Esophagus squamous epithelium (tissue), 5 donors: Measurements from ENCODE around the gene SPATA31C1. TPM values are rescaled to one million over a fixed set of nuclear protein-coding genes. Genes with fewer than 3 reads are reported as not detected.
"Not testable (repeated sequence)": the region's sequence is repeated elsewhere in the genome, so short reads cannot be mapped to it uniquely, and the experiment has no call there.

Experiments
- DNase-seq: peaks from one replicate; lab custom pipeline; 2025; lab: John Stamatoyannopoulos, UW
- H3K27ac ChIP-seq, 4 donors: fragments of 200-600 bp; sonication (generic); one replicate each; pipeline ENCODE4 v1.5.1; 2016 to 2019; ENCODE audit warnings: mild to moderate bottlenecking in 1 of 4
- H3K27me3 ChIP-seq, 4 donors: fragments of 200-600 bp; sonication (generic); 1 replicate in 3 of 4; 2 replicates in 1 of 4; pipeline versions ENCODE4 v1.5.1 to v1.6.0; 2017 to 2021; ENCODE audit warnings: antibody characterized with exemption in 1 of 4
- H3K36me3 ChIP-seq, 3 donors: fragments of 200-600 bp; sonication (generic); one replicate each; pipeline ENCODE4 v1.5.1; 2016 to 2019
- H3K4me1 ChIP-seq, 3 donors: fragments of 200-600 bp; sonication (generic); one replicate each; pipeline ENCODE4 v1.5.1; 2017 to 2019
- H3K4me3 ChIP-seq, 4 donors: fragments of 200-600 bp; sonication (generic); 1 replicate in 3 of 4; 2 replicates in 1 of 4; pipeline ENCODE4 v1.5.1; 2016 to 2019; ENCODE audit warnings: mild to moderate bottlenecking in 2 of 4, moderate library complexity in 1 of 4
- H3K9me3 ChIP-seq, 3 donors: fragments of 200-600 bp; sonication (generic); one replicate each; pipeline ENCODE4 v1.5.1; 2016 to 2019
- POLR2A ChIP-seq, 4 donors: fragments of 450-650 bp; IDR thresholded peaks; one replicate each; pipeline ENCODE4 v1.6.1; 2017; ENCODE audit warnings: antibody characterized with exemption in 4 of 4, mild to moderate bottlenecking in 4 of 4, moderate library complexity in 3 of 4
- WGBS, 2 donors: methylation state at CpG; one replicate each; pipeline ENCODE4 v1.1.5; 2018; 5-methylcytosine and 5-hydroxymethylcytosine counted together
- intact Hi-C: fragments of 100-400 bp; cut with DNase I; formaldehyde crosslinking; loops from one replicate; pipeline ENCODE4 v1.15.0; 2022
- total RNA-seq, 4 donors: library from RNA; depleted of rRNA; stranded (reverse); fragments of >200 nt; gene quantifications; one replicate each; pipeline ENCODE4 v1.1.0, GENCODE V29; 2016
- TF ChIP-seq, protein P1 (sequence below), 6 experiments: fragments of 450-650 bp in 4 of 6; fragments of 200-600 bp in 2 of 6; sonication (generic) in 2 of 6; IDR thresholded peaks; one replicate each; pipeline ENCODE4 v1.5.1; 2016 to 2019; ENCODE audit warnings: antibody characterized with exemption in 6 of 6, mild to moderate bottlenecking in 4 of 6, moderate library complexity in 4 of 6
- donor health status: DM: yes; HTN: yes; CAD: no.

SPATA31C1 gene
- total RNA-seq, 4 donors from 2014 or later: not detected

DNA sequence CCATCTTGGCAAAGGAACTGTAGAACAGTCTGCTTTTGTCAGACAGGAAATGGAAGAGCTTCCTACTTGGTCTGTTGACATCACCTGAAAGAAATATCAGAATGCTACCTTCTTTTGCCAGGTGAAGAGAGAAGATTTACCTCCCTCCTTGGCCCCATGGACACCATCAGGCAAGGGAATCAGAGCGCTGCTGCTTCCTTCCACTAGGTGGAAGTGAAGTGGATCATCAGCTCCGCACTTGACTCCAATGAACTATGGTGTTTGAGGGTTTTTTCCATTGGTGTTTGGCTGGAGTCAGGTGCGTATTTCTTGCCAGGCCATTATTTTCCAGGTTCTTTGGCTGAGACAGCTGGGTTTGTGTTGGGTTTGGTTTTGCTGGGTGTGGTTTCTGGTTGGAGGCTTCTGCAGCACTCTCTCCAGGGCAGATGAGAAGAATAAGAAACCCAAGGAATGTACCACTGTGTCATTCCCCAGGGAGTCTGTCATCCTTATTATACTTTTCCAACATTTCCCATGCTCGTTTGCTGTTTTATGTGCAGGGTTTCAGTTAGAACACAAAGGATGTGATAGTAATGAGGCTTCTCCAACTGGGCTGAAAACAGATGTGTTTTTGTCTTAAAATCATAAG lies 22.6 kb upstream of the SPATA31C1 start:
- no peak for DNase-seq
- H3K27me3 ChIP-seq: no peaks in the 10 kb centered on the region
- no peaks in the 10 kb centered on the region for H3K9me3 ChIP-seq
- no peaks in the 10 kb centered on the region for H3K36me3 ChIP-seq
- H3K4me1 ChIP-seq: no peaks in the 10 kb centered on the region
- 66 to 68% methylated on average over 4 of the region's 4 CpGs for WGBS, 2 donors
- TF ChIP-seq POLR2A (IDR thresholded peaks at IDR 0.05): no peak
- TF ChIP-seq, protein P1, sequence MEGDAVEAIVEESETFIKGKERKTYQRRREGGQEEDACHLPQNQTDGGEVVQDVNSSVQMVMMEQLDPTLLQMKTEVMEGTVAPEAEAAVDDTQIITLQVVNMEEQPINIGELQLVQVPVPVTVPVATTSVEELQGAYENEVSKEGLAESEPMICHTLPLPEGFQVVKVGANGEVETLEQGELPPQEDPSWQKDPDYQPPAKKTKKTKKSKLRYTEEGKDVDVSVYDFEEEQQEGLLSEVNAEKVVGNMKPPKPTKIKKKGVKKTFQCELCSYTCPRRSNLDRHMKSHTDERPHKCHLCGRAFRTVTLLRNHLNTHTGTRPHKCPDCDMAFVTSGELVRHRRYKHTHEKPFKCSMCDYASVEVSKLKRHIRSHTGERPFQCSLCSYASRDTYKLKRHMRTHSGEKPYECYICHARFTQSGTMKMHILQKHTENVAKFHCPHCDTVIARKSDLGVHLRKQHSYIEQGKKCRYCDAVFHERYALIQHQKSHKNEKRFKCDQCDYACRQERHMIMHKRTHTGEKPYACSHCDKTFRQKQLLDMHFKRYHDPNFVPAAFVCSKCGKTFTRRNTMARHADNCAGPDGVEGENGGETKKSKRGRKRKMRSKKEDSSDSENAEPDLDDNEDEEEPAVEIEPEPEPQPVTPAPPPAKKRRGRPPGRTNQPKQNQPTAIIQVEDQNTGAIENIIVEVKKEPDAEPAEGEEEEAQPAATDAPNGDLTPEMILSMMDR (IDR thresholded peaks at IDR 0.05): no peak
- intact Hi-C loops: no loop called here
- no peak overlapping the region for H3K4me3 ChIP-seq
- H3K27ac ChIP-seq: no peak overlapping the region

DNA sequence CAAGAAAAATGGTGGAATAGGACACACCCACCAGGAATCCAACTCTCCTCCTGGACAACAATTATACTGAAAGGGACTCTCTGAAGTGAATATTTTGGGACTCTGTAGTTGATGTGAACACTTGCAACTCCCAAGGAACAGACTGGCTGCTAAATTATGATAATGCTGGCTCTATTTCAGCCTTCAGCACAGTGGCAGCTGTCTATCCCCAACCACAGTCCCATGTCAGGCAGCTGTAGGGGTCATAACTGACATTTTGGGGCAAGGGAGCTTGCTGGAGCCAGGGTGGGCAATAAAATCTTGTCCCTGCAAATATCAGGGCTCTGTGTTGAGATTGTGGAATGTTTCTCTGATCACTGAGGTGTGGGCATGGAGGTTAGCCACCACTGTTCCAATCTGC lies 20.9 kb upstream of the SPATA31C1 start:
- H3K36me3 ChIP-seq: no peaks in the 10 kb centered on the region
- intact Hi-C loops: no loop called here
- H3K9me3 ChIP-seq: peaks cover 0 to under 1% (median 0%) of the 10 kb centered on the region in 3 donors
- peaks cover 0 to 2% (median 0%) of the 10 kb centered on the region in 4 donors for H3K27me3 ChIP-seq
- H3K4me1 ChIP-seq: no peaks in the 10 kb centered on the region
- no peak for DNase-seq
- no peak overlapping the region for H3K27ac ChIP-seq
- no peak overlapping the region for H3K4me3 ChIP-seq
- TF ChIP-seq POLR2A (IDR thresholded peaks at IDR 0.05): no peak
- TF ChIP-seq, protein P1 (IDR thresholded peaks at IDR 0.05): no peak

DNA sequence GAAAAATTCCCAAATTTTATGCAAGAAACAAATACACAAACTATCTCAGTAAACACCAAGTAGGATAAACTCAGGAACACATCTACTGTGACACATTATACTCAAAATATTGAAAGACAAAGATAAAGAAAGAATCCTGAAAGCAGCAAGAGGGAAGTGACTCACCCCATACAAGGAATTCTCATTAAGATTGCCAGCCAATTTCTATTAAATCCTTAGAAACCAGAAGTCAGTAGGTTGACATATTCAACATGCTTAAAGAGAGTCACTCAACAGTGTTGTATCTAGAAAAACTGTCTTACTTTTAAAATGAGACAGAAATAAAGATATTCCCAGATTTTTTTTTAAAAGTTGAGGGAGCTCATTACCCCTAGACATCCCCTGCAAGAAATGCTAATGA lies 19.6 kb upstream of the SPATA31C1 start:
- DNase-seq: no peak
- intact Hi-C loops: no loop called here
- Histone ChIP-seq H3K36me3 (no peaks in the 10 kb centered on the region), H3K9me3 (peaks cover 0 to 10% (median 7%) of the 10 kb centered on the region in 3 donors), H3K4me3 (no peak overlapping the region), H3K27ac (no peak overlapping the region), H3K27me3 (peaks cover 0 to 2% (median 0%) of the 10 kb centered on the region in 4 donors), H3K4me1 (no peaks in the 10 kb centered on the region)
- TF ChIP-seq POLR2A (IDR thresholded peaks at IDR 0.05): no peak
- TF ChIP-seq, protein P1 (IDR thresholded peaks at IDR 0.05): no peak

DNA sequence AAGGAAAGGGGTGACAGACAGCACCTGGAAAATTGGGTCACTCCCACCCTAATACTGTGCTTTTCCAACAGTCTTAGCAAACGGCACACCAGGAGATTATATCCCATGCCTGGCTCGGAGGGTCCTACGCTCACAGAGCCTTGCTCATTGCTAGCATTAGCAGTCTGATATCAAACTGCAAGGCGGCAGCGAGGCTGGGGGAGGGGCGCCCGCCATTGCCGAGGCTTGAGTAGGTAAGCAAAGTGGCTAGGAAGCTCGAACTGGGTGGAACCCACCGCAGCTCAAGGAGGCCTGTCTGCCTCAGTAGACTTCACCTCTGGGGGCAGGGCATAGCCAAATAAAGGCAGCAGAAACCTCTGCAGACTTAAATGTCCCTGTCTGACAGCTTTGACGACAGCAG lies 15.4 kb upstream of the SPATA31C1 start:
- DNase-seq, H3K27ac ChIP-seq, H3K36me3 ChIP-seq, H3K4me1 ChIP-seq, H3K4me3 ChIP-seq, intact Hi-C loops, H3K27me3 ChIP-seq: not testable (repeated sequence)
- 79% methylated on average over 3 of the region's 11 CpGs; no CpG with 5 or more reads in 1 of the 2 donors for WGBS, 2 donors
- H3K9me3 ChIP-seq: peaks cover 0 to 19% (median 7%) of the 10 kb centered on the region in 3 donors

DNA sequence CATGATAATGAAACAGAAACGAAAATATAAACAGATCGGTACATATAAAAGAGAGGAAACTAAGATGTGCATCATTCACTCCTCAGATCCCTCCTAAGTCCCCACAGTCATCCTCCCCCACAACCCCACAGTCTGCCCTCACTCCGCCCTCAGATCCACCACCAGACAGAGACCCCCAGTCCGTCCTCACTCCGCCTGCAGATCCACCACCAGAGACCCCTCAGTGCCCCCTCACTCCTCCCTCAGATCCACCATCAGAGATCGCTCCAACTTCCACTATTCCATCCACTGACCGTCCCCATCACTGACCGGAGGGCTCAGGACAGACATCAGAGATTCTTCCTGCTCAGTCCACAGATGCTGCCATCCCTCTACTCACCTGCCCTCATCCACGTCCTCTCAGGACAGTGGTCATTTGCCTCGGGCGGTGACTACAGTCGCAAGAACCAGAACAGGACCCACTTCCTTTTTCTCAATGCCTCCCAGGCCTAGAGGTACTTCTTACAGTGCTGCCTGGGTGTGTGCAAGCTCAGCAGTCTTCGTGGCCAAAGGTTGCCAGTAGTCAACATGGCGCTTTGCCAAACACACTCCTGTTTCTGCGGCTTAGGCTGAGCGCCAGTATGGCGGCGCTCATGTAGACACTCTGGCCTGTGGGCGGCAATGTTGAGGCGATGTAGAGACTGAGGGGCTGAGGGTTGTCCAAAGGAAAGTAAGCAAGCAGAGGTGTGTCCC lies 8.3 kb upstream of the SPATA31C1 start:
- Histone ChIP-seq H3K27ac (no peak overlapping the region), H3K4me3 (no peak overlapping the region), H3K9me3 (no peaks in the 10 kb centered on the region), H3K36me3 (no peaks in the 10 kb centered on the region), H3K4me1 (no peaks in the 10 kb centered on the region), H3K27me3 (no peaks in the 10 kb centered on the region)
- WGBS, 2 donors: 77 to 86% methylated on average over 12 to 13 of the region's 20 CpGs
- DNase-seq: no peak
- intact Hi-C loops: no loop called here
- no peak for TF ChIP-seq POLR2A (IDR thresholded peaks at IDR 0.05)
- TF ChIP-seq, protein P1 (IDR thresholded peaks at IDR 0.05): no peak
